ENCODE measurements around the gene HESX1.
A peak's percentile ranks its signal among the peaks of the same experiment; 100 is the strongest.

The HESX1 gene

DNA sequence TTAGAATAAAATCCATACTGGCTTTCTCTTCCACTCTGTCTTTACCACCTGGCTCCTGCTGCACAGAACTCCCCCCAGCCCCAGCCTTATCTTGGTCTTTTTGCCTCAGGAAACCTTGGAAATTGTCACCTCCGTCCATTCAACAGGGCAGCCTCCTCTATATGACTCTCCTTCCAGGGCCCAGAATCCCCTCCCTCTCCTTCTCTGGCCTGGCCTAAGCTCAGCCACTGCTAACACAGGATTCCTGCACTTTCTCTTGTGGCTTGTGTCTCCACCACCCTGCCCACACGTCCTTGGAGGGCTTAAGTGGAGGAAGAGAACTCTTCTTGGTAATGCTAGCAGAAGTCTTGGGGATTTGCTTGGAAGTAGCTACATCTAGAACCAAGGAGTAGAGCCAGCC lies 33.1 kb downstream of the HESX1 start:
- TF ChIP-seq CTCF (IDR thresholded peaks at IDR 0.05; ENCODE audit: insufficient read depth, low read length, missing control alignments), result no peak
- CTCF ChIA-PET, result interaction anchor here (1.8 to 1.9 kb wide), 2 partner anchors 8 to 60 kb away, joined by 3 to 8 read pairs; no protein-coding TSS in a partner anchor
- POLR2A ChIA-PET, result no interaction called here

DNA sequence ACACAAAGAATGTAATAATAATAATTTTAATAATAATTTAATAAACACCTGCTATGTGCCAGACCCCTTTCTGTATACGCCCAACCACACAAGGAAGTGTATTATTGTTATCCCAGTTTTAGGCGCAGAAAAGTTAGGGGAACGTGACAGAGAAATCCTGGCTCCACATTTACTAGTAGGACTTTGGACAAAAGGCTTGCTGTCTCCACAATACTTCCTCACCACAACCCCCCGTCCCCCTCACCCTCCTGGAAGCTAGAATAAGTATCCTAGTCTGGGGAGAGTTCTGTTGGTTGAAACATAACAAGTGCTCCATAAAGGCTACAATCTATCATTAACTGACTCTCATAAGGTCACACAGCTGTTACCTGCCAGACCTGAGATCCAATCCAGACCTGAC lies 34.1 kb downstream of the HESX1 start:
- ChIA-PET CTCF (interaction anchor here (1.5 to 1.9 kb wide), 2 partner anchors 9 to 56 kb away, joined by 3 to 8 read pairs; no protein-coding TSS in a partner anchor), POLR2A (no interaction called here)
- no peak for DNase-seq (ENCODE audit: low read depth, low spot score)
- H3K4me3 ChIP-seq (ENCODE audit: low read depth, low read length), result peak overlapping the region; percentile 60
- no peak for TF ChIP-seq CTCF (IDR thresholded peaks at IDR 0.05; ENCODE audit: insufficient read depth, low read length, missing control alignments)

More for the DNA sequence above, 33.1 kb downstream of the HESX1 start:
- no peak for DNase-seq (ENCODE audit: low read depth, low spot score)
- no peak overlapping the region for H3K4me3 ChIP-seq (ENCODE audit: low read depth, low read length)

DNA sequence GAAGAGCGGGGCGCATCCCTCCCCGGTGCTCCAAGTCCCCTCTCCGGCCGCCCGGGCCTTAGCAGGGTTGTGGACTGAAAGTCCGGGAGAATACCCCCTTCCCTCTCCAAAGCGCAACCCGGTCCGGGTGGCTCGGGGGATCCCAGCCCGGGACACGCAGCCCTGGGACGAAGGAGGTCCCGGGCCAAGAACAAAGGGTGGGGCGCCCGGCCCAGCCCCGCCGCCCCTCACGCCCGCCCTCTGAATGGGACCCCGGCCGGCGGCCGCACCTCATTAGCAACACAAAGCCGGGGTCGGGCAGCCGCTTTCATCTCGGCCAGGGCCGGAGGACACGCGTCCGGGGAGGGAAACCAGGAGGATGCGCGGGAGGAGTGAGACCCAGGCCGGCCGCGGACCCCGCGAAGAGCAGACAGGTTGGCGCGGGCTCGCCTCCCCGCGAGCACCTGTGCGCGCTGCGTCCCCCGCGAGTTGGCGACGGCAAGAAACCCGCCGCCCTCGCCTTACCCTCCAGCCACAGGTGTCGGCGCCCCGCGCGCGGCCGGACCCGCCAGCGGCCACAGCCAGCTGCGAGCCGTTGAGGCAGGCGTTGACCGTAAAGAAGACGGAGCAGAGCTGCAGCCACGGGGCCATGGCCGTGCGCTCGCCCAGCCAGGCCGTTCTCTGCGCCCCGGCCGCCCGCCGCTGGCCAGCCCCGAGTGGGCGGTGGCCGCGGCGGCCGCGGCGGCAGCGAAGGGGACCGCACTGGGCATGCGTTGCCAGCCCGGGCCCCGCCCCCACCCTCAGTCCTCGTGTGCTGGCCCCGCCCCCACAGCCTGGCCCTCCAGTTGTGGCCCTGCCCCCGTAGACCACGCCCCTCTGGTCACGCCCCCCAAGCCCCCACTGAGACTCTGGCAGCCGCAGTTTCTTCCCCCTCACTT lies 34.9 kb downstream of the HESX1 start, which contains the start of gene IL17RD:
Gene IL17RD (minus strand): TSS at position 697 of the 917 bp plus-strand sequence. CDS start 67 bp downstream, at position 630.
- POLR2A ChIA-PET, result no interaction called here
- CTCF ChIA-PET, result interaction anchor here (1.3 to 1.5 kb wide), 3 partner anchors 57 to 65 kb away, joined by 3 to 7 read pairs (median 4); no protein-coding TSS in a partner anchor
- no peak for TF ChIP-seq CTCF (IDR thresholded peaks at IDR 0.05; ENCODE audit: insufficient read depth, low read length, missing control alignments)
- H3K4me3 ChIP-seq (ENCODE audit: low read depth, low read length), result peak within 1 kb of the TSS; percentile 60
- DNase-seq (ENCODE audit: low read depth, low spot score), result no peak

DNA sequence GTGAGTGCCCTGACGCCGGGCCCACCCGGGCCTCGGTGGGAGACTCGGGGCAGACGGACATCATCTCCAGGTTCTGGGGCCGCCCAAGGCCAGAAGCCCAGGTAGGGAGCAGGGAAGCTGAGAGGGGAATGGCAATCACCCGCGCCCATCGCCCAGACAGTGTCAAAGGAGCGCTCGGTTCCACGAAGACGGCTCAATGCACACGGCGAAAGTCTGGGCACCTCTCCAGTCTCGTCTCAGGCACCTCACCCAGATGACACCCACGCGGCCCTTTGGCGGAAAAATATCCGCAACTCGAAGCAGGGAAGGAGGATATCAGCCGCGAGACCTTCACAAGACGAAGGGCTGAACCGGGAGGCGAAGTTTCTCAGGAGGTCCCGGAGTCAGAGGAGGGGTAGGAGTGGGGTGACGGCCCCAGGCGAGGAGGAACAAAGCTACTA lies 35.5 kb downstream of the HESX1 start:
- TF ChIP-seq CTCF (IDR thresholded peaks at IDR 0.05; ENCODE audit: insufficient read depth, low read length, missing control alignments), result no peak
- POLR2A ChIA-PET, result no interaction called here
- H3K4me3 ChIP-seq (ENCODE audit: low read depth, low read length), result peak overlapping the region; percentile 60
- CTCF ChIA-PET, result interaction anchor here (1.3 to 1.5 kb wide), 3 partner anchors 57 to 64 kb away, joined by 3 to 7 read pairs (median 4); no protein-coding TSS in a partner anchor
- DNase-seq (ENCODE audit: low read depth, low spot score), result no peak

DNA sequence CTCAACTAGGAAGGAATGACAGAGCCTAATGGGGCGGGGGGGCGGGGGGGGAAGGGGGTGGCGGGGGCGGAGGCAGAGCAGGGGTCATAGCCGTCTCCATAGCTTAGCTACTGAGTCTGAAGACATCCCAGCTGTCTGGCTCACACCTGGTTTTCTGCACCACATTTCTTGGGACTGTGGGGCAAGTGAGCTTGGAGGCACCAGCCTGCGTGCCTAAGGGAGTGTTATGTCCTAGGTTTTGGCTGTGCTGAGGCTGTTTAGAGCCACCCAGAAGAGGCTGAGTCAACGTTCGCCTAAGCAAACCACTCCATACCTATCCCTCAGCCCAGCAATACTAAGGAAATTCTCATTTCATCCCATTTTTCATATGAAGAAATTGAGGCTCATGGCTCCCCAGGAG lies 36.0 kb downstream of the HESX1 start:
- no peak overlapping the region for H3K4me3 ChIP-seq (ENCODE audit: low read depth, low read length)
- no peak for TF ChIP-seq CTCF (IDR thresholded peaks at IDR 0.05; ENCODE audit: insufficient read depth, low read length, missing control alignments)
- POLR2A ChIA-PET, result no interaction called here
- CTCF ChIA-PET, result interaction anchor here (1.3 to 1.5 kb wide), 2 partner anchors 59 to 64 kb away, joined by 4 to 7 read pairs; no protein-coding TSS in a partner anchor
- no peak for DNase-seq (ENCODE audit: low read depth, low spot score)

DNA sequence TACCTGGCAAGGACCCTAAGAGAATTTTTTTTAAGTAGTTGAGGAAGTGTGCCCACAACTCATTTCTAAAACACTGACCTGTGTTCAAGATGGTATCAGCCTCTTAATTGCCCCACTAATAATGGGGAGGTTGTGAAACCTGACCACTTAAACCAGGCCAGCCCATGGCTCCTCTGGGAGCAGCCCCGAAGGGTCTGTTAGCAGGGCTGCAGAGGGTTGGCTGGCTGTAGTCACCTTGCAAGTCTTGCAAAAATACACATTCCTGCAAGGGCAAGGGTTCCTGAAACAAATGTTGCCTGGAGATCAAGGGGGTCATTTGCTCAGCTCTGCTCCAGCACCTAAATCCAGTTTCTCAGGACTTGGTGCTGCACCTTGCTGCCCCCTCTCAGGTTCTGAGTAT lies 37.9 kb downstream of the HESX1 start:
- ChIA-PET POLR2A (no interaction called here), CTCF (no interaction called here)
- DNase-seq (ENCODE audit: low read depth, low spot score), result no peak
- H3K4me3 ChIP-seq (ENCODE audit: low read depth, low read length), result no peak overlapping the region
- TF ChIP-seq CTCF (IDR thresholded peaks at IDR 0.05; ENCODE audit: insufficient read depth, low read length, missing control alignments), result no peak
